Measurements from ENCODE around the gene MFSD11. TPM values are rescaled to one million over a fixed set of nuclear protein-coding genes. Genes with fewer than 3 reads are reported as not detected.
"Not testable (repeated sequence)": the region's sequence is repeated elsewhere in the genome, so short reads cannot be mapped to it uniquely, and the experiment has no call there.

Gene MFSD11
- total RNA-seq, 1 experiment from 2014 or later: 23.9 TPM

DNA sequence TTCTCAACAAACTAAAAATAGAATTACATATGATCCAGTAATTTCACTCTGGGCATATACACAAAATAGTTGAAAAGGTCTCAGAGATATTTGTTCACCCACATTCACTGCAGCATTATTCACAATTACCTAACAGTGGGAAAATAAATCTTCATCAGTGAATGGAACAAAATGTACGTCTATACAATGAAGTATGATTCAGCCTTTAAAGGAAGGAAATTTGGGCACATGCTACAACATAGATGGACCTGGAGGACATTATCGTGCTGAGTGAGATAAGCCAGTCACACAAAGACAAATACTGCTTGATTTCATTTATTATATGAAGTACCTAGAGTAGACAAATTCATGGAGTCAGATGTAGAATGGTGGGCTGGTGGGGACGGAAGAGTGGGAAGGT is 47.0 kb downstream of the MFSD11 start:
- H3K4me1 Mint-ChIP-seq (ENCODE audit: low read depth, unreplicated experiment): no peaks in the 10 kb centered on the region
- TF ChIP-seq, protein P1, sequence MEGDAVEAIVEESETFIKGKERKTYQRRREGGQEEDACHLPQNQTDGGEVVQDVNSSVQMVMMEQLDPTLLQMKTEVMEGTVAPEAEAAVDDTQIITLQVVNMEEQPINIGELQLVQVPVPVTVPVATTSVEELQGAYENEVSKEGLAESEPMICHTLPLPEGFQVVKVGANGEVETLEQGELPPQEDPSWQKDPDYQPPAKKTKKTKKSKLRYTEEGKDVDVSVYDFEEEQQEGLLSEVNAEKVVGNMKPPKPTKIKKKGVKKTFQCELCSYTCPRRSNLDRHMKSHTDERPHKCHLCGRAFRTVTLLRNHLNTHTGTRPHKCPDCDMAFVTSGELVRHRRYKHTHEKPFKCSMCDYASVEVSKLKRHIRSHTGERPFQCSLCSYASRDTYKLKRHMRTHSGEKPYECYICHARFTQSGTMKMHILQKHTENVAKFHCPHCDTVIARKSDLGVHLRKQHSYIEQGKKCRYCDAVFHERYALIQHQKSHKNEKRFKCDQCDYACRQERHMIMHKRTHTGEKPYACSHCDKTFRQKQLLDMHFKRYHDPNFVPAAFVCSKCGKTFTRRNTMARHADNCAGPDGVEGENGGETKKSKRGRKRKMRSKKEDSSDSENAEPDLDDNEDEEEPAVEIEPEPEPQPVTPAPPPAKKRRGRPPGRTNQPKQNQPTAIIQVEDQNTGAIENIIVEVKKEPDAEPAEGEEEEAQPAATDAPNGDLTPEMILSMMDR (IDR thresholded peaks at IDR 0.05; ENCODE audit: unreplicated experiment): no peak
- DNase-seq: no peak
- H3K4me3 Mint-ChIP-seq (ENCODE audit: low read depth, unreplicated experiment): no peak overlapping the region
- no peak overlapping the region for H3K27ac Mint-ChIP-seq (ENCODE audit: unreplicated experiment)
- no peaks in the 10 kb centered on the region for H3K9me3 Mint-ChIP-seq (ENCODE audit: low read depth, unreplicated experiment)
- CTCF ChIA-PET: no interaction called here
- H3K27me3 Mint-ChIP-seq (ENCODE audit: unreplicated experiment): no peaks in the 10 kb centered on the region
- H3K36me3 Mint-ChIP-seq (ENCODE audit: insufficient read depth, unreplicated experiment): no peaks in the 10 kb centered on the region
- no TSS peak for BruUV-seq (replicated peaks)
- intact Hi-C loops (cut with micrococcal nuclease; ENCODE audit: unreplicated experiment): no loop called here

DNA sequence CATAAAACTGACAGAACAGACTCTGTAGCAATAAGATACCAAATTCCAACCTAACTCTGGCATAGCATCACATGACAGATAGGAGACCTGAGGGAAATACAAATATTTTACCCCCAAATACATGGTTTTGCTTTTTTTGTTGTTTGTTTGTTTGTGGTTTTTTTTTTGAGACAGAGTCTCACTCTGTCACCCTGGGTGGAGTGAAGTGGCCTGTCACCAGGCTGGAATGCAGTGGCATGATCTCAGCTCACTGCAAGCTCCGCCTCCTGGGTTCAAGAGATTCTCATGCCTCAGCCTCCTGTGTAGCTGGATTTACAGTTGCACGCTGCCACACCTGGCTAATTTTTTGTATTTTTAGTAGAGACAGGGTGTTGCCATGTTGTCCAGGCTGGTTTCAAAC is 49.9 kb downstream of the MFSD11 start:
- DNase-seq: peak; percentile 19
- H3K9me3 Mint-ChIP-seq (ENCODE audit: low read depth, unreplicated experiment); H3K27ac Mint-ChIP-seq (ENCODE audit: unreplicated experiment); H3K4me3 Mint-ChIP-seq (ENCODE audit: low read depth, unreplicated experiment); H3K27me3 Mint-ChIP-seq (ENCODE audit: unreplicated experiment); intact Hi-C loops (cut with micrococcal nuclease; ENCODE audit: unreplicated experiment); BruUV-seq (replicated peaks): not testable (repeated sequence)
- peaks cover 11% of the 10 kb centered on the region for H3K4me1 Mint-ChIP-seq (ENCODE audit: low read depth, unreplicated experiment)
- peaks cover 12% of the 10 kb centered on the region for H3K36me3 Mint-ChIP-seq (ENCODE audit: insufficient read depth, unreplicated experiment)
- CTCF ChIA-PET: interaction anchor here (0.6 kb wide), 1 partner anchor 280 kb away, joined by 3 read pairs; no protein-coding TSS in a partner anchor

DNA sequence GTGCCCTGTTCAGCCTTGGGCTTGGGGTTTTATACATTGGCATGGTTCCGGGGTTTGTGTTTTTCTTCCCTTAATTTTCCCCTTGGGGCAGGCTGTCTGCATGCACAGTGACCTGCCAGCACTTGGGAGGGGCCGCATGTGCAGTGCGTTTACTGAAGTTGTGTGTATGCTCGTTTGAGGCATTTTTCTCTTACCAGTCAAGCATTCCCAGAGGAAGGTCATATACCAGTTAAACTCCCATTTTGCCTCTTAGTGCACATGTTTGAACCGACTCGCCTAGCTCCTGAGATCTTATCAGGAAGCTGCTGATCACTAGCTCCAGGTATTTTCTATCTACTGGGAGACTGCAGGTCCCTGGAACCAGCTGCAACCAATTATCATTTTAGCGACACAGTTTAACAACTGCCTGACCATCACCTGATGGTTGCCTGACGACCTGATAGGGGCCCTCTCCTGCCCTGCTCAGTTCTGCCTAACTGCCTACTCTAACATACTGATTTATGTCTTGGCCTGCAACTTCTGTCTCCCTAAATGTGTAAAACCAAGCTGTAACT is 51.4 kb downstream of the MFSD11 start:
- CTCF ChIA-PET: no interaction called here
- TF ChIP-seq, protein P1 (IDR thresholded peaks at IDR 0.05; ENCODE audit: unreplicated experiment): no peak
- Mint-ChIP-seq H3K27ac (ENCODE audit: unreplicated experiment) (no peak overlapping the region), H3K27me3 (ENCODE audit: unreplicated experiment) (no peaks in the 10 kb centered on the region), H3K4me1 (ENCODE audit: low read depth, unreplicated experiment) (peaks cover 11% of the 10 kb centered on the region), H3K36me3 (ENCODE audit: insufficient read depth, unreplicated experiment) (peaks cover 12% of the 10 kb centered on the region), H3K4me3 (ENCODE audit: low read depth, unreplicated experiment) (no peak overlapping the region), H3K9me3 (ENCODE audit: low read depth, unreplicated experiment) (no peaks in the 10 kb centered on the region)
- intact Hi-C loops (cut with micrococcal nuclease; ENCODE audit: unreplicated experiment): no loop called here
- DNase-seq: no peak
- BruUV-seq (replicated peaks): no TSS peak

DNA sequence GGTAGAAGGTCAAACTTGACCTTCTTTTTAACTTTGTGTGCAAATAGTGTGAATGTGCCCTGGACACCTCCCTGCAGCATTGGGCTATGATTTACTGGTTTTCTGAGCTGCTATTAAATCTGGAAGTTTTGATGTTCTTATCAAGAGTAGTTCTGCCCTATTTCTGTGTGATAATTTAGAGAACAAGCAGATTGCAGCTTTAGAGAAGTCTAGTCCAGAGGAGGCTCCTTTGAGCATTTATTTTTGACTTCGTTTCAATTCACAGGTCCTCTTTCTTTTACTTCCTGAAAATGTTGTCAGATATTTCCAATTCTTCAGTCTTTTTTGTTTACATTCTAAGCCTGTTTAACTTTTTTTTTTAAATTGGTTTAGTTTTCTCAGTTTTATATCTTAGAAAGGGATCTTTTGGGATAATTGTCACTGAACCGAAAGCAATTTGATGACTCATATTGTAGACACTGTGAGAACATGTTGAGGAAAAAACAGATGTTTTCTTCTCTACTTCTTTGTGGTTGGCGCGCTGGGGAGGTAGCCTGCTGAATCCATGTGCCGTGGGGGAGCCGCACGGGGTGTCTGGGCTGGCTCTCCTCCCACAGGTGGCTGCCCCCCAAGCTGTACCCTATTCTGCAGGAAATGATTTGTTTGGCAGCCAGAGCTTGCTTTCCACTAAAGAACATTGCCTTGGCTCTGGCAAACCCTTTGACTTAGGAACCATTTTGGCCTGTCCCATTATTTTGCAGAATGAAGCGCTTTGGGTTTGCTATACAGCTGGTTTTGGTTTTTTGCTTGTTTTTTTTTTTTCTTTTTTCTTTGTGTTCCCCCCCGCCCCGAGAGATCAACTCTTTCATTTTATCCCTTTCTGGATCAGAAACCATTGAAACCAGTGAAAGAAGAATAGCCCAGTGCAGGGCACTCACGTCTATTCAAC is 53.4 kb downstream of the MFSD11 start:
- intact Hi-C loops (cut with micrococcal nuclease; ENCODE audit: unreplicated experiment): no loop called here
- BruUV-seq (replicated peaks): no TSS peak
- Mint-ChIP-seq H3K27ac (ENCODE audit: unreplicated experiment) (no peak overlapping the region), H3K36me3 (ENCODE audit: insufficient read depth, unreplicated experiment) (peaks cover 12% of the 10 kb centered on the region), H3K27me3 (ENCODE audit: unreplicated experiment) (no peaks in the 10 kb centered on the region), H3K9me3 (ENCODE audit: low read depth, unreplicated experiment) (no peaks in the 10 kb centered on the region), H3K4me3 (ENCODE audit: low read depth, unreplicated experiment) (peak overlapping the region; percentile 24), H3K4me1 (ENCODE audit: low read depth, unreplicated experiment) (peaks cover 11% of the 10 kb centered on the region)
- peak; percentile 15 for DNase-seq
- CTCF ChIA-PET: interaction anchor here (0.5 to 0.6 kb wide), 2 partner anchors 49 to 418 kb away, joined by 3 to 4 read pairs; no protein-coding TSS in a partner anchor
- TF ChIP-seq, protein P1 (IDR thresholded peaks at IDR 0.05; ENCODE audit: unreplicated experiment): no peak

All from Calu3 (cell line).